Measurements from ENCODE around the gene TAF6L.
A peak's percentile ranks its signal among the peaks of the same experiment; 100 is the strongest.
"Not testable (repeated sequence)": the region's sequence is repeated elsewhere in the genome, so short reads cannot be mapped to it uniquely, and the experiment has no call there.

Gene TAF6L

GRCh38 chr11:62805961-62806441, 34.8 kb downstream of the TAF6L start:
- DNase-seq: no peak

GRCh38 chr11:62806611-62807121, 35.5 kb downstream of the TAF6L start:
- DNase-seq: no peak

GRCh38 chr11:62810748-62811147, 39.6 kb downstream of the TAF6L start:
- DNase-seq: no peak

- no peak for DNase-seq
Observed at GRCh38 chr11:62811659-62812058, 40.5 kb downstream of the TAF6L start.

- no peak for DNase-seq
Observed at GRCh38 chr11:62816557-62816956, 45.4 kb downstream of the TAF6L start.

- DNase-seq: no peak
Observed at GRCh38 chr11:62817129-62817528, 45.9 kb downstream of the TAF6L start.

- DNase-seq: no peak
Observed at GRCh38 chr11:62823677-62824076, 52.5 kb downstream of the TAF6L start.

- DNase-seq: not testable (repeated sequence)
Observed at GRCh38 chr11:62828130-62828529, 56.9 kb downstream of the TAF6L start.

GRCh38 chr11:62830904-62831519, 59.8 kb downstream of the TAF6L start:
- no peak for DNase-seq

- peak; percentile 95 for DNase-seq
Observed at GRCh38 chr11:62831520-62832335, 60.5 kb downstream of the TAF6L start, which contains the start of gene STX5. Gene STX5, minus strand, starts transcription at chr11:62832051. Its CDS starts 808 bp downstream, at chr11:62831243.

GRCh38 chr11:62832336-62833234, 61.4 kb downstream of the TAF6L start, which contains the start of gene TEX54:
Gene TEX54, minus strand, starts transcription at chr11:62832841.
- DNase-seq: no peak

- DNase-seq: no peak
Observed at GRCh38 chr11:62835336-62835735, 64.1 kb downstream of the TAF6L start.

All from NCI-H446 treated with DMSO at 0.1 percent for 48 hours (cell line).